ENCODE data around the gene LZTR1. TPM values are rescaled to one million over a fixed set of nuclear protein-coding genes. Genes with fewer than 3 reads are reported as not detected.

Gene LZTR1
- total and polyA plus RNA-seq, 10 of the 15 experiments (the other 5 are each of a cell fraction or from before 2014, with no cell fraction given): 0.82 to 50.3 (median 19.3) TPM

DNA sequence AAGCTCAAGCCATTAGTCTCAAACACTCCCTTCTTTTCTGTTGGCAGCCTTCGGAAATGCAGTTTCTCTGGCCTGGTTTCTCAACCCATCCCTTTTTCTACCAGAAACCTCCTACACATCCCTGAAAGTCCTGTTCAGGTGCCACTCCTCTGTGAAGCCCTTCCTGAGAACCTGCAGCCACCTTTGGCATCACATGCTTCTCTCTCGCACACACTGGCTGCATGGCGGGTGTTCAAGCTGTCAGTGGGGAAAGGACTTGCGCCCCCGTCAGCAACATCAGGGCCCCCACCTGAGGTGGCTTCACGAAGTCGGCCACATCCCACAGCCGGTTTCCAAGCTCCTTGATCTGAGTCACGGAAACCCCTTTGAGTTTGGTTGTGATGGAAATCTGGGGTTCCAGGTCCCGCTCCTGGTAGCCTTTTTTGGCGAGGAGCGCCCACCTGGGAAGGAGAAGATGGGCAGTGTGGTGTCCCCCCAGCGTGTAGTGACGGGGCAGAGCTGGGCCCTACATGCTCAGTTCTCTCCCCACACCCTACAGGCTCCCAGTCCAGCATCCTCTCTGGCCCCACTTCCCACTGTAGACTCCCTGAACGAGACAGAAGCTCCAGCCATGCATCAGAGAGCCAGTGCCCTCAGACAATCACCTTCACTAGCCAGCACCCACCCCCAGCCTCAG, 61.9 kb downstream of the LZTR1 start:
- Histone ChIP-seq H3K79me2 (ENCODE audit: control insufficient read depth, insufficient read depth, low read length) (no peaks in the 10 kb centered on the region), H3K27me3 (replicated peaks in 1 of 2; ENCODE audit: control insufficient read depth in 2 of 2, insufficient read depth in 2 of 2, low read length in 1 of 2) (peaks cover 0 to 1% of the 10 kb centered on the region in 2 experiments; a peak in 2 of 4 replicates), H2AFZ (ENCODE audit: control insufficient read depth, low read depth, low read length) (no peak overlapping the region), H3K9ac (ENCODE audit: control insufficient read depth, insufficient read depth, low read length) (no peak overlapping the region), H4K20me1 (ENCODE audit: control insufficient read depth, insufficient read depth) (no peaks in the 10 kb centered on the region), H3K4me2 (ENCODE audit: control insufficient read depth, insufficient read depth) (no peak overlapping the region), H3K27ac (ENCODE audit: control insufficient read depth, insufficient read depth) (no peak overlapping the region), H3K36me3 (ENCODE audit: control insufficient read depth in 2 of 2, insufficient read depth in 2 of 2, low read length in 1 of 2) (no peaks in the 10 kb centered on the region), H3K9me3 (replicated peaks; ENCODE audit: control insufficient read depth, insufficient read depth, low read length) (no peaks in the 10 kb centered on the region), H3K4me1 (ENCODE audit: control insufficient read depth, insufficient read depth, low read length) (no peaks in the 10 kb centered on the region; the same call in 1 of the 2 replicates), H3K4me3 (no peak overlapping the region)
- no TSS peak for BruUV-seq (replicated peaks)
- POLR2A ChIA-PET: no interaction called here
- 64% methylated on average over 15 of the region's 15 CpGs for WGBS (ENCODE audit: insufficient coverage, insufficient replicate concordance, low lambda C conversion rate, missing lambda C conversion rate)
- CTCF ChIA-PET: no interaction called here
- ATAC-seq (no peak), FAIRE-seq (no peak), DNase-seq (ENCODE audit: low read depth, low spot score) (no peak)
- SMC1A ChIA-PET (ENCODE audit: uncharacterized antibody, unreplicated experiment): no interaction called here
- TF ChIP-seq ZZZ3 (IDR thresholded peaks at IDR 0.05; ENCODE audit: control insufficient read depth, insufficient read length, low read depth): no peak
- TF ChIP-seq MEF2A (IDR thresholded peaks at IDR 0.05; ENCODE audit: insufficient read depth, low read depth, low read length): no peak
- intact Hi-C loops (cut with micrococcal nuclease; ENCODE audit: unreplicated experiment) (no loop called here), in situ Hi-C loops (cut with MboI) (no loop called here)
- RAD21 ChIA-PET (ENCODE audit: unreplicated experiment): no interaction called here

DNA sequence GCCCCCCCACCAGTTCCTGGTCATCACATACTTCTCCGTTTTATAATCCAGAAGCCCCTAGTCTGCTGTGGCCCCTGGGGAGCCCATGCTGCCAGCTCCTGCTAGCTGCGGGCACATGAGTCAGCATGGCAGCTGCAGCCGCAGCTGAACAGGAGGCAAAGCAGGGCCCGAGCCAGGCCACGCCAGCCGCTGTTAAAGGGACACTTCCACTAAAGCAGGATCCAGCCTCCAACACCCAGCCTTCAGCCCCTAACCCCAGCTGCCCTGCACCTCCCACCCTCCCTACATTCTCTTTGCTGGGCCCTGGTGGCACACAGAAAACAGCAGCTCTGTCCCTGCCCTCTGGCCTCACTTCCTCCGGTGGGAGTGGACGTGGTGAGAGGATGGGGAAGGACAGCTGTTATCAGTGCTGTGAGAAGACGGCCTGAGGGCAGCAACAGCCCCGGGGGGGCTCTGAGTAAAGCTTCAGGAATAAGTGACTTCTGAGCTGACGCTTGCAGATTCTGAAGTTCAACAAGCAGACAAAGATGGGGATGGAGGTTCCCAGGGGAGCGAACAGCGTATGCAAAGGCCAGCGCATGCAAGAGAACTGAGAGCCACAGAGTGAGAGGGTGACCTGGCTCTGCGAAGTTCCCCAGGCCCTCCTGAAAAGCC, 63.0 kb downstream of the LZTR1 start:
- Histone ChIP-seq H3K4me1 (ENCODE audit: control insufficient read depth, insufficient read depth, low read length) (no peaks in the 10 kb centered on the region; the same call in 1 of the 2 replicates), H3K36me3 (ENCODE audit: control insufficient read depth in 2 of 2, insufficient read depth in 2 of 2, low read length in 1 of 2) (no peaks in the 10 kb centered on the region), H3K27ac (ENCODE audit: control insufficient read depth, insufficient read depth) (no peak overlapping the region), H3K4me3 (no peak overlapping the region), H3K9ac (ENCODE audit: control insufficient read depth, insufficient read depth, low read length) (no peak overlapping the region), H2AFZ (ENCODE audit: control insufficient read depth, low read depth, low read length) (no peak overlapping the region), H3K9me3 (replicated peaks; ENCODE audit: control insufficient read depth, insufficient read depth, low read length) (no peaks in the 10 kb centered on the region), H4K20me1 (ENCODE audit: control insufficient read depth, insufficient read depth) (no peaks in the 10 kb centered on the region), H3K27me3 (replicated peaks in 1 of 2; ENCODE audit: control insufficient read depth in 2 of 2, insufficient read depth in 2 of 2, low read length in 1 of 2) (peaks cover 0 to 1% of the 10 kb centered on the region in 2 experiments; a peak in 2 of 4 replicates), H3K4me2 (ENCODE audit: control insufficient read depth, insufficient read depth) (peak overlapping the region; percentile 61), H3K79me2 (ENCODE audit: control insufficient read depth, insufficient read depth, low read length) (no peaks in the 10 kb centered on the region)
- intact Hi-C loops (cut with micrococcal nuclease; ENCODE audit: unreplicated experiment) (no loop called here), in situ Hi-C loops (cut with MboI) (no loop called here)
- no TSS peak for BruUV-seq (replicated peaks)
- ChIA-PET SMC1A (ENCODE audit: uncharacterized antibody, unreplicated experiment) (no interaction called here), CTCF (no interaction called here), POLR2A (no interaction called here), RAD21 (ENCODE audit: unreplicated experiment) (no interaction called here)
- no peak for FAIRE-seq
- WGBS (ENCODE audit: insufficient coverage, insufficient replicate concordance, low lambda C conversion rate, missing lambda C conversion rate): 10% methylated on average over 15 of the region's 15 CpGs
- no peak for DNase-seq (ENCODE audit: low read depth, low spot score)
- peak; percentile 17 for ATAC-seq
- TF ChIP-seq STAT3 (IDR thresholded peaks at IDR 0.05; ENCODE audit: low read depth, low read length) (no peak), RBBP5 (conservative IDR thresholded peaks at IDR 0.05) (no peak), CREM (IDR thresholded peaks at IDR 0.05; ENCODE audit: low read depth) (no peak)
- TF ChIP-seq, protein P1, sequence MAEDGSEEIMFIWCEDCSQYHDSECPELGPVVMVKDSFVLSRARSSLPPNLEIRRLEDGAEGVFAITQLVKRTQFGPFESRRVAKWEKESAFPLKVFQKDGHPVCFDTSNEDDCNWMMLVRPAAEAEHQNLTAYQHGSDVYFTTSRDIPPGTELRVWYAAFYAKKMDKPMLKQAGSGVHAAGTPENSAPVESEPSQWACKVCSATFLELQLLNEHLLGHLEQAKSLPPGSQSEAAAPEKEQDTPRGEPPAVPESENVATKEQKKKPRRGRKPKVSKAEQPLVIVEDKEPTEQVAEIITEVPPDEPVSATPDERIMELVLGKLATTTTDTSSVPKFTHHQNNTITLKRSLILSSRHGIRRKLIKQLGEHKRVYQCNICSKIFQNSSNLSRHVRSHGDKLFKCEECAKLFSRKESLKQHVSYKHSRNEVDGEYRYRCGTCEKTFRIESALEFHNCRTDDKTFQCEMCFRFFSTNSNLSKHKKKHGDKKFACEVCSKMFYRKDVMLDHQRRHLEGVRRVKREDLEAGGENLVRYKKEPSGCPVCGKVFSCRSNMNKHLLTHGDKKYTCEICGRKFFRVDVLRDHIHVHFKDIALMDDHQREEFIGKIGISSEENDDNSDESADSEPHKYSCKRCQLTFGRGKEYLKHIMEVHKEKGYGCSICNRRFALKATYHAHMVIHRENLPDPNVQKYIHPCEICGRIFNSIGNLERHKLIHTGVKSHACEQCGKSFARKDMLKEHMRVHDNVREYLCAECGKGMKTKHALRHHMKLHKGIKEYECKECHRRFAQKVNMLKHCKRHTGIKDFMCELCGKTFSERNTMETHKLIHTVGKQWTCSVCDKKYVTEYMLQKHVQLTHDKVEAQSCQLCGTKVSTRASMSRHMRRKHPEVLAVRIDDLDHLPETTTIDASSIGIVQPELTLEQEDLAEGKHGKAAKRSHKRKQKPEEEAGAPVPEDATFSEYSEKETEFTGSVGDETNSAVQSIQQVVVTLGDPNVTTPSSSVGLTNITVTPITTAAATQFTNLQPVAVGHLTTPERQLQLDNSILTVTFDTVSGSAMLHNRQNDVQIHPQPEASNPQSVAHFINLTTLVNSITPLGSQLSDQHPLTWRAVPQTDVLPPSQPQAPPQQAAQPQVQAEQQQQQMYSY (CRISPR knock-in tag; IDR thresholded peaks at IDR 0.05): no peak
